ENCODE results near the gene GORAB. TPM values are rescaled to one million over a fixed set of nuclear protein-coding genes. Genes with fewer than 3 reads are reported as not detected.

The GORAB gene
- total RNA-seq, 2 experiments from 2014 or later, result 23.0 to 26.6 TPM

- no peak overlapping the region for H3K27ac Mint-ChIP-seq
- peaks cover 12% of the 10 kb centered on the region for H3K4me1 ChIP-seq (ENCODE audit: insufficient read depth, low read length)
- no peaks in the 10 kb centered on the region for H3K36me3 ChIP-seq (ENCODE audit: insufficient read depth, low read length)
- H3K4me3 Mint-ChIP-seq, result no peak overlapping the region
- H3K9me3 ChIP-seq (ENCODE audit: control insufficient read depth in 1 of 2, insufficient read depth in 1 of 2, low read length in 2 of 2), result no peaks in the 10 kb centered on the region
- H3K4me3 ChIP-seq (ENCODE audit: low read length), result peak overlapping the region; percentile 61
- no peaks in the 10 kb centered on the region for H3K27me3 ChIP-seq (ENCODE audit: control insufficient read depth in 1 of 2, insufficient read depth in 2 of 2, low read length in 2 of 2)
- peaks cover under 1% of the 10 kb centered on the region for H3K36me3 Mint-ChIP-seq (ENCODE audit: low read depth)
- ChIA-PET POLR2A (interaction anchor here (0.8 to 3.0 kb wide), 7 partner anchors 10 to 1250 kb away, joined by 3 to 12 read pairs (median 4); partner anchors contain the start of genes FMO4, KIFAP3, METTL13 and PRRC2C), CTCF (interaction anchor here (1.7 kb wide), 1 partner anchor 9 kb away, joined by 5 read pairs; no protein-coding TSS in a partner anchor)
- intact Hi-C loops (cut with DNase I, micrococcal nuclease), result loop anchor here (5.0 to 10.0 kb wide), 7 partner anchors 456 to 1314 kb away; partner anchors contain the start of genes KIFAP3 (in 2 of the 2), DNM3 (in 1 of the 2), PRRC2C (in 1 of the 2) and VAMP4 (in 1 of the 2)
- DNase-seq, result peak in 1 of 14 experiments; percentile 16
- no peak for TF ChIP-seq CTCF (IDR thresholded peaks at IDR 0.05)
- H3K4me1 Mint-ChIP-seq (ENCODE audit: low read depth), result peaks cover 12% of the 10 kb centered on the region
- H3K27ac ChIP-seq (ENCODE audit: low read depth in 1 of 2, low read length in 2 of 2), result peak overlapping the region; percentile 73 to 86
- peaks cover 2% of the 10 kb centered on the region for H3K27me3 Mint-ChIP-seq
- H3K9me3 Mint-ChIP-seq, result no peaks in the 10 kb centered on the region
- no peak for ATAC-seq (ENCODE audit: poor library complexity)
Measured at GRCh38 chr1:170530972-170531757, 801 bp upstream of the GORAB start.

- no peak overlapping the region for H3K27ac ChIP-seq (ENCODE audit: low read depth in 1 of 2, low read length in 2 of 2)
- ChIA-PET POLR2A (interaction anchor here (3.0 kb wide), 1 partner anchor 639 kb away, joined by 12 read pairs; the partner anchor contains the start of gene SCYL3), CTCF (interaction anchor here (1.7 kb wide), 1 partner anchor 11 kb away, joined by 5 read pairs; no protein-coding TSS in a partner anchor)
- H3K27me3 ChIP-seq (ENCODE audit: control insufficient read depth in 1 of 2, insufficient read depth in 2 of 2, low read length in 2 of 2), result no peaks in the 10 kb centered on the region
- no peak overlapping the region for H3K27ac Mint-ChIP-seq
- H3K4me3 ChIP-seq (ENCODE audit: low read length), result peak overlapping the region; percentile 61
- H3K36me3 Mint-ChIP-seq (ENCODE audit: low read depth), result peaks cover 10% of the 10 kb centered on the region
- H3K27me3 Mint-ChIP-seq, result no peaks in the 10 kb centered on the region
- peaks cover 6% of the 10 kb centered on the region for H3K36me3 ChIP-seq (ENCODE audit: insufficient read depth, low read length)
- H3K9me3 ChIP-seq (ENCODE audit: control insufficient read depth in 1 of 2, insufficient read depth in 1 of 2, low read length in 2 of 2), result no peaks in the 10 kb centered on the region
- intact Hi-C loops (cut with DNase I, micrococcal nuclease), result loop anchor here (5.0 to 10.0 kb wide), 7 partner anchors 458 to 1312 kb away; partner anchors contain the start of genes KIFAP3 (in 2 of the 2), DNM3 (in 1 of the 2), PRRC2C (in 1 of the 2) and VAMP4 (in 1 of the 2)
- DNase-seq, result no peak
- H3K4me3 Mint-ChIP-seq, result no peak overlapping the region
- no peak for ATAC-seq (ENCODE audit: poor library complexity)
- no peak for TF ChIP-seq CTCF (IDR thresholded peaks at IDR 0.05)
- H3K4me1 Mint-ChIP-seq (ENCODE audit: low read depth), result peaks cover 23% of the 10 kb centered on the region
- H3K9me3 Mint-ChIP-seq, result no peaks in the 10 kb centered on the region
- peaks cover 12% of the 10 kb centered on the region for H3K4me1 ChIP-seq (ENCODE audit: insufficient read depth, low read length)
Measured at GRCh38 chr1:170533298-170533697, 1.3 kb downstream of the GORAB start.

GRCh38 chr1:170534626-170535147 is 2.7 kb downstream of the GORAB start:
- TF ChIP-seq CTCF (IDR thresholded peaks at IDR 0.05), result no peak
- H3K9me3 Mint-ChIP-seq, result no peaks in the 10 kb centered on the region
- H3K4me1 ChIP-seq (ENCODE audit: insufficient read depth, low read length), result peaks cover 12% of the 10 kb centered on the region
- ATAC-seq (ENCODE audit: poor library complexity) (no peak), DNase-seq (no peak)
- H3K27me3 Mint-ChIP-seq, result no peaks in the 10 kb centered on the region
- no peak overlapping the region for H3K4me3 Mint-ChIP-seq
- H3K36me3 ChIP-seq (ENCODE audit: insufficient read depth, low read length), result peaks cover 12% of the 10 kb centered on the region
- no peak overlapping the region for H3K4me3 ChIP-seq (ENCODE audit: low read length)
- peaks cover 23% of the 10 kb centered on the region for H3K36me3 Mint-ChIP-seq (ENCODE audit: low read depth)
- H3K27ac Mint-ChIP-seq, result no peak overlapping the region
- no peak overlapping the region for H3K27ac ChIP-seq (ENCODE audit: low read depth in 1 of 2, low read length in 2 of 2)
- POLR2A ChIA-PET, result no interaction called here
- intact Hi-C loops (cut with DNase I, micrococcal nuclease), result loop anchor here (5.0 to 10.0 kb wide), 7 partner anchors 460 to 1310 kb away; partner anchors contain the start of genes KIFAP3 (in 2 of the 2), DNM3 (in 1 of the 2), PRRC2C (in 1 of the 2) and VAMP4 (in 1 of the 2)
- no peaks in the 10 kb centered on the region for H3K9me3 ChIP-seq (ENCODE audit: control insufficient read depth in 1 of 2, insufficient read depth in 1 of 2, low read length in 2 of 2)
- H3K4me1 Mint-ChIP-seq (ENCODE audit: low read depth), result peaks cover 23% of the 10 kb centered on the region
- no peaks in the 10 kb centered on the region for H3K27me3 ChIP-seq (ENCODE audit: control insufficient read depth in 1 of 2, insufficient read depth in 2 of 2, low read length in 2 of 2)
- CTCF ChIA-PET, result no interaction called here

All from CD4-positive, alpha-beta T cell (primary cell).